ENCODE measurements around the gene ATP2B2. TPM values are rescaled to one million over a fixed set of nuclear protein-coding genes. Genes with fewer than 3 reads are reported as not detected.

Gene ATP2B2
- total and polyA plus RNA-seq, 2 of the 8 experiments (the other 6 are each of a cell fraction or from before 2014, with no cell fraction given), result 0.14 to 1.2 TPM

DNA sequence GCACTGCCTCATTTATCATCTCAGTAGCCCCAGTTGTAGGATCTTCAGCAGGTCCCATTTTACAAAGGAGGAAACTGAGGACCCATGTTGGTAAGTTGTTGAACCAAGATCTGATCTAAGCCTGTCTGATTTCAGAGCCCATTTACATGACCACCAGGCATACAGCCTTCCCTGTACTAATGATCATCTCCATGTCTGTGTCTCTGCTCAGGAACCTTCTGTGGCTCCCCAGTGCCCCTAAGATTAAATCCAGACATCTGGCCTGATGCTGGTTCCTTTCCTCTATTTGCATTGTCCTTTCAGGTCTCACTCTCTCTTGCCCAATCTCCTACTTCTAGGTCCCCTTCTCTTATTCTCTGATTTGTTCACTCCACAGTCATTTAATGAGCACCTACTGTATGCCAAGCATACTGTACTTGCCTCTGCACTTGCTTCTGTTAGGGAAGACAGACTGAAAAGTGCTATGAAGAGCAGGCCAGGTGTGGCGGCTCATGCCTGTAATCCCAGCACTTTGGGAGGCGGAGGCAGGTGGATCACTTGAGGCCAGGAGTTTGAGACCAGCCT lies 32.4 kb downstream of the ATP2B2 start:
- Histone ChIP-seq H3K18ac (ENCODE audit: extremely low read depth, low read length) (no peak overlapping the region), H2BK15ac (ENCODE audit: low read length) (no peak overlapping the region), H3K9me3 (ENCODE audit: insufficient read depth in 2 of 2, low read depth in 1 of 2, low read length in 1 of 2) (no peaks in the 10 kb centered on the region), H3K56ac (replicated peaks; ENCODE audit: insufficient read length, low read depth, low read length) (no peak overlapping the region), H3K79me1 (ENCODE audit: low read depth, low read length) (no peaks in the 10 kb centered on the region), H3K23me2 (ENCODE audit: low read depth, low read length) (peaks cover 4% of the 10 kb centered on the region; the same call in 1 of the 2 replicates), H2BK12ac (ENCODE audit: low read depth, low read length) (no peak overlapping the region), H3K27ac (ENCODE audit: low read depth, low read length) (no peak overlapping the region), H3K27me3 (replicated peaks in 1 of 4; ENCODE audit: control insufficient read depth in 3 of 4, extremely low read depth in 1 of 4, insufficient read depth in 3 of 4, low read length in 3 of 4) (no peaks in the 10 kb centered on the region), H4K20me1 (replicated peaks in 1 of 2; ENCODE audit: control insufficient read depth in 1 of 2, insufficient read depth in 2 of 2, low read length in 2 of 2) (no peaks in the 10 kb centered on the region), H2BK20ac (ENCODE audit: low read length) (no peak overlapping the region), H3K36me3 (ENCODE audit: control insufficient read depth in 2 of 4, insufficient read depth in 4 of 4, low read length in 3 of 4) (no peaks in the 10 kb centered on the region), H3K4me3 (ENCODE audit: extremely low read depth in 1 of 4, insufficient read depth in 2 of 4, low read depth in 3 of 4, low read length in 4 of 4) (no peak overlapping the region), H4K8ac (ENCODE audit: extremely low read depth, insufficient read depth, low read length) (no peak overlapping the region), H3K14ac (ENCODE audit: insufficient read length) (no peak overlapping the region), H3K4me2 (ENCODE audit: insufficient read depth in 1 of 2, low read depth in 2 of 2, low read length in 2 of 2) (no peak overlapping the region), H3K23ac (ENCODE audit: insufficient read length) (no peak overlapping the region), H3K4me1 (replicated peaks in 1 of 4; ENCODE audit: control insufficient read depth in 3 of 4, insufficient read depth in 4 of 4, low read length in 3 of 4) (peaks cover 3 to 15% (median 8%) of the 10 kb centered on the region in 4 experiments), H2AFZ (ENCODE audit: low read length) (no peak overlapping the region), H4K91ac (replicated peaks; ENCODE audit: insufficient read length, low read length) (no peak overlapping the region), H2AK5ac (ENCODE audit: low read depth, low read length) (no peak overlapping the region), H3K9ac (replicated peaks in 1 of 4; ENCODE audit: extremely low read depth in 1 of 4, low read depth in 3 of 4, low read length in 3 of 4) (no peak overlapping the region), H2BK5ac (ENCODE audit: low read depth, low read length) (no peak overlapping the region), H4K5ac (ENCODE audit: insufficient read length, low read depth, low read length) (no peak overlapping the region), H3K4ac (replicated peaks; ENCODE audit: insufficient read length, low read depth, low read length) (no peak overlapping the region), H2BK120ac (replicated peaks; ENCODE audit: low read depth, low read length) (no peak overlapping the region), H3K79me2 (ENCODE audit: control insufficient read depth in 1 of 2, insufficient read depth in 2 of 2, low read length in 2 of 2) (no peaks in the 10 kb centered on the region)
- FAIRE-seq (no peak), DNase-seq (ENCODE audit: low read depth in 1 of 2, low spot score in 2 of 2) (no peak)
- POLR2A ChIA-PET (ENCODE audit: partially characterized antibody), result no interaction called here
- CTCF ChIA-PET (ENCODE audit: partially characterized antibody), result interaction anchor here (1.4 to 1.8 kb wide), 3 partner anchors 32 to 120 kb away, joined by 3 to 5 read pairs (median 4); no protein-coding TSS in a partner anchor
- TF ChIP-seq POU5F1 (IDR thresholded peaks at IDR 0.05; ENCODE audit: low read depth, low read length), result no peak
- TF ChIP-seq, protein P1, sequence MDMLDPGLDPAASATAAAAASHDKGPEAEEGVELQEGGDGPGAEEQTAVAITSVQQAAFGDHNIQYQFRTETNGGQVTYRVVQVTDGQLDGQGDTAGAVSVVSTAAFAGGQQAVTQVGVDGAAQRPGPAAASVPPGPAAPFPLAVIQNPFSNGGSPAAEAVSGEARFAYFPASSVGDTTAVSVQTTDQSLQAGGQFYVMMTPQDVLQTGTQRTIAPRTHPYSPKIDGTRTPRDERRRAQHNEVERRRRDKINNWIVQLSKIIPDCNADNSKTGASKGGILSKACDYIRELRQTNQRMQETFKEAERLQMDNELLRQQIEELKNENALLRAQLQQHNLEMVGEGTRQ (IDR thresholded peaks at IDR 0.05; ENCODE audit: low read length), result no peak
- TF ChIP-seq POLR2AphosphoS5 (IDR thresholded peaks at IDR 0.05; ENCODE audit: low read depth, low read length), result no peak
- no peak for TF ChIP-seq HDAC6 (IDR thresholded peaks at IDR 0.05; ENCODE audit: low read depth, low read length)
- no peak for TF ChIP-seq SP1 (IDR thresholded peaks at IDR 0.05; ENCODE audit: low read depth, low read length)
- TF ChIP-seq CHD1 (IDR thresholded peaks at IDR 0.05; ENCODE audit: low read depth, low read length), result no peak
- TF ChIP-seq CHD2 (IDR thresholded peaks at IDR 0.05; ENCODE audit: low read length), result no peak
- TF ChIP-seq, protein P2, sequence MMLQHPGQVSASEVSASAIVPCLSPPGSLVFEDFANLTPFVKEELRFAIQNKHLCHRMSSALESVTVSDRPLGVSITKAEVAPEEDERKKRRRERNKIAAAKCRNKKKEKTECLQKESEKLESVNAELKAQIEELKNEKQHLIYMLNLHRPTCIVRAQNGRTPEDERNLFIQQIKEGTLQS (IDR thresholded peaks at IDR 0.05; ENCODE audit: insufficient read depth, low read depth, low read length), result no peak
- no peak for TF ChIP-seq SRF (IDR thresholded peaks at IDR 0.05; ENCODE audit: low read depth, low read length)
- TF ChIP-seq CBX8 (IDR thresholded peaks at IDR 0.05; ENCODE audit: borderline replicate concordance, low read depth, low read length), result no peak
- WGBS, 2 experiments (ENCODE audit: extremely low coverage in 1 of 2, insufficient coverage in 1 of 2, insufficient read length in 1 of 2, insufficient replicate concordance in 2 of 2, low coverage in 1 of 2, low lambda C conversion rate in 2 of 2, missing lambda C conversion rate in 1 of 2), result 92% methylated on average over 2 of the region's 2 CpGs; no CpG with 5 or more reads in 1 of the 2 experiments

Measured in H1 (cell line).